ENCODE measurements around the gene MEGF11.

DNA sequence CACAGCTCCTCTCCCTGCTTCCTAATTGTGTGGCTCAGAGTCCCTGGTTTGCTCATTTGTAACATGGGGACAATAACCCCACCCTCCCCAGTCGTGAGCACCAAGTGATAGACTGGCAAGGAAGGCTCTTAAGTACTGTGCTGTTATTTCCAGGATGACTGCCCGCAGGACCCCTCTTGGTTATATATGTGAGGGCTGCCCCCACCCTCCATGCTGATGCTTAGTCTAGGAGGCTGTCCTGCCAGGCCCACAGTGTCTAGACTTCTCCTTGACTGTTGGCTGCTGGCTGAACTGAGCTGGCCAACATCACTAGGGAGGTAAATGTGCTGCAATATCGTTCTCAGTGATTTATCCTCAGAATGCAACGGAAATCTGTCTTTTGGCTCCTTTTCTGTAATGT lies 339.2 kb downstream of the MEGF11 start:
- TF ChIP-seq, protein P1, sequence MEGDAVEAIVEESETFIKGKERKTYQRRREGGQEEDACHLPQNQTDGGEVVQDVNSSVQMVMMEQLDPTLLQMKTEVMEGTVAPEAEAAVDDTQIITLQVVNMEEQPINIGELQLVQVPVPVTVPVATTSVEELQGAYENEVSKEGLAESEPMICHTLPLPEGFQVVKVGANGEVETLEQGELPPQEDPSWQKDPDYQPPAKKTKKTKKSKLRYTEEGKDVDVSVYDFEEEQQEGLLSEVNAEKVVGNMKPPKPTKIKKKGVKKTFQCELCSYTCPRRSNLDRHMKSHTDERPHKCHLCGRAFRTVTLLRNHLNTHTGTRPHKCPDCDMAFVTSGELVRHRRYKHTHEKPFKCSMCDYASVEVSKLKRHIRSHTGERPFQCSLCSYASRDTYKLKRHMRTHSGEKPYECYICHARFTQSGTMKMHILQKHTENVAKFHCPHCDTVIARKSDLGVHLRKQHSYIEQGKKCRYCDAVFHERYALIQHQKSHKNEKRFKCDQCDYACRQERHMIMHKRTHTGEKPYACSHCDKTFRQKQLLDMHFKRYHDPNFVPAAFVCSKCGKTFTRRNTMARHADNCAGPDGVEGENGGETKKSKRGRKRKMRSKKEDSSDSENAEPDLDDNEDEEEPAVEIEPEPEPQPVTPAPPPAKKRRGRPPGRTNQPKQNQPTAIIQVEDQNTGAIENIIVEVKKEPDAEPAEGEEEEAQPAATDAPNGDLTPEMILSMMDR (IDR thresholded peaks at IDR 0.05), result no peak
- no peak for TF ChIP-seq POLR2A (IDR thresholded peaks at IDR 0.05)
